HCT116 (cell line): ENCODE measurements around the gene LTBP1. TPM values are rescaled to one million over a fixed set of nuclear protein-coding genes. Genes with fewer than 3 reads are reported as not detected.

Experiments used
- ATAC-seq: fragments of 200-7000 bp; cut with Tn5 transposase; 2 replicates; pipeline ENCODE4 v1.9.1; 2020; ENCODE audit warnings: mild to moderate bottlenecking, moderate library complexity
- BruUV-seq: library from RNA; stranded (reverse); fragments of 400-500 nt; replicated peaks from 2 replicates; lab custom pipeline; 2021; lab: Mats Ljungman, UMichigan
- CTCF ChIA-PET: fragments of 300-600 bp; sonication (Branson Sonifier 250); formaldehyde crosslinking; loops from one replicate; lab custom pipeline; 2021; ENCODE audit warnings: antibody characterized with exemption; lab: Charles Lee
- POLR2A ChIA-PET: fragments of 300-600, 350-600 bp; sonication (Branson Sonifier 250); formaldehyde crosslinking; loops from one replicate; lab custom pipeline; 2021; ENCODE audit warnings: antibody characterized with exemption; lab: Charles Lee
- RAD21 ChIA-PET, 2 experiments: fragments of 300-600 bp; sonication (Branson Sonifier 250); formaldehyde crosslinking; loops; one replicate each; lab custom pipeline; 2023; ENCODE audit warnings: low total read pairs in 2 of 2; ENCODE audit not compliant: uncharacterized antibody in 2 of 2, unreplicated experiment in 2 of 2, low non-redundant PET in 1 of 2; lab: Charles Lee
- DNase-seq: peaks from one replicate; pipeline ENCODE4 v3.0.0-alpha.2; 2010; ENCODE audit warnings: low read depth, low spot score
- H2AFZ ChIP-seq: fragments of 200-600 bp; shearing (Covaris generic), sonication (generic); 2 replicates; pipeline ENCODE4 v1.6.1; 2017; ENCODE audit warnings: low read depth, mixed run types, mixed read lengths, antibody characterized with exemption, low read length; ENCODE audit not compliant: poor library complexity, severe bottlenecking
- H3K27ac ChIP-seq: 2 replicates; pipeline ENCODE4 v1.5.1; 2012; ENCODE audit warnings: low read depth, low read length
- H3K27me3 ChIP-seq: fragments of 200-600 bp; sonication (generic); 2 replicates; pipeline ENCODE4 v1.6.1; 2016; ENCODE audit warnings: mixed run types, low read length, mixed read lengths; ENCODE audit not compliant: insufficient read depth
- H3K36me3 ChIP-seq, 2 experiments: fragments of 200-500 bp in 1 of 2; fragments of 200-600 bp in 1 of 2; sonication (Bioruptor generic) in 1 of 2; sonication (generic) in 1 of 2; 2 replicates each; pipeline versions ENCODE4 v1.5.1 to v1.6.1; 2014 to 2016; ENCODE audit warnings: low read length in 2 of 2, inconsistent platforms in 1 of 2, mixed read lengths in 1 of 2, mixed run types in 1 of 2; ENCODE audit not compliant: insufficient read depth in 2 of 2, control insufficient read depth in 1 of 2
- H3K4me1 ChIP-seq, 2 experiments: fragments of 200-600 bp in 1 of 2; sonication (generic) in 1 of 2; 2 replicates each; pipeline versions ENCODE4 v1.5.1 to v1.6.1; 2012 to 2017; ENCODE audit warnings: low read length in 2 of 2, inconsistent platforms in 1 of 2, mild to moderate bottlenecking in 1 of 2, mixed read lengths in 1 of 2, mixed run types in 1 of 2, moderate library complexity in 1 of 2; ENCODE audit not compliant: insufficient read depth in 2 of 2, control insufficient read depth in 1 of 2
- H3K4me2 ChIP-seq: fragments of 200-600 bp; sonication (generic); 2 replicates; pipeline ENCODE4 v1.6.1; 2017; ENCODE audit warnings: mixed run types, low read length, mixed read lengths
- H3K4me3 ChIP-seq, 2 experiments: fragments of 200-600 bp in 1 of 2; sonication (generic) in 1 of 2; replicated peaks in 1 of 2; 2 replicates each; pipeline ENCODE4 v1.5.1; 2011 to 2016; ENCODE audit warnings: low read length in 2 of 2, control low read depth in 1 of 2, low read depth in 1 of 2, mild to moderate bottlenecking in 1 of 2, mixed read lengths in 1 of 2, mixed run types in 1 of 2
- H3K79me2 ChIP-seq: fragments of 200-600 bp; sonication (generic); 2 replicates; pipeline ENCODE4 v1.6.1; 2017; ENCODE audit warnings: mild to moderate bottlenecking, mixed run types, low read length, moderate library complexity, mixed read lengths; ENCODE audit not compliant: insufficient read depth
- H3K9ac ChIP-seq: fragments of 200-600 bp; sonication (generic); 2 replicates; pipeline ENCODE4 v1.6.1; 2016; ENCODE audit warnings: low read length, mixed read lengths
- H3K9me2 ChIP-seq: fragments of 200-600 bp; sonication (generic), shearing (Covaris generic); 2 replicates; pipeline ENCODE4 v1.6.1; 2017; ENCODE audit warnings: mixed run types, mild to moderate bottlenecking, moderate library complexity; ENCODE audit not compliant: insufficient read depth
- H3K9me3 ChIP-seq, 2 experiments: fragments of 200-500 bp in 1 of 2; fragments of 200-600 bp in 1 of 2; sonication (Bioruptor generic) in 1 of 2; sonication (generic) in 1 of 2; 2 replicates each; pipeline ENCODE4 v1.6.1; 2014 to 2017; ENCODE audit warnings: low read length in 2 of 2, mixed read lengths in 2 of 2, inconsistent platforms in 1 of 2, low read depth in 1 of 2, mild to moderate bottlenecking in 1 of 2, mixed run types in 1 of 2, moderate library complexity in 1 of 2; ENCODE audit not compliant: control insufficient read depth in 1 of 2, insufficient read depth in 1 of 2
- H4K20me1 ChIP-seq: fragments of 200-600 bp; sonication (generic), shearing (Covaris generic); 2 replicates; pipeline ENCODE4 v1.6.1; 2017; ENCODE audit warnings: mixed run types, mild to moderate bottlenecking, moderate library complexity; ENCODE audit not compliant: insufficient read depth
- CBX3 ChIP-seq: IDR thresholded peaks from 2 replicates; pipeline ENCODE4 v1.6.1; 2012; ENCODE audit warnings: low read depth
- CEBPB ChIP-seq: IDR thresholded peaks from 2 replicates; pipeline ENCODE4 v1.6.1; 2012; ENCODE audit warnings: low read depth
- EGR1 ChIP-seq: IDR thresholded peaks from 2 replicates; pipeline ENCODE4 v1.6.1; 2012; ENCODE audit warnings: low read depth
- ELF1 ChIP-seq: IDR thresholded peaks from 2 replicates; pipeline ENCODE4 v1.6.1; 2012; ENCODE audit warnings: low read depth, borderline replicate concordance
- FOSL1 ChIP-seq: IDR thresholded peaks from 2 replicates; pipeline ENCODE4 v1.6.1; 2012; ENCODE audit warnings: low read depth
- MAX ChIP-seq: IDR thresholded peaks from 2 replicates; pipeline ENCODE4 v1.6.1; 2012
- POLR2A ChIP-seq: IDR thresholded peaks from 2 replicates; pipeline ENCODE4 v1.7.0; 2011; ENCODE audit warnings: borderline replicate concordance; ENCODE audit not compliant: insufficient read depth, insufficient read length; ENCODE audit errors: extremely low read depth
- POLR2AphosphoS5 ChIP-seq: IDR thresholded peaks from 2 replicates; pipeline ENCODE4 v1.6.1; 2011; ENCODE audit warnings: mild to moderate bottlenecking, low read depth, low read length, moderate library complexity
- SIN3A ChIP-seq: IDR thresholded peaks from 2 replicates; pipeline ENCODE4 v1.6.1; 2012; ENCODE audit warnings: low read depth
- SP1 ChIP-seq: IDR thresholded peaks from 2 replicates; pipeline ENCODE4 v1.6.1; 2012; ENCODE audit warnings: low read depth
- SRF ChIP-seq: IDR thresholded peaks from 2 replicates; pipeline ENCODE4 v1.6.1; 2012; ENCODE audit warnings: low read depth
- YY1 ChIP-seq: IDR thresholded peaks from 2 replicates; pipeline ENCODE4 v1.6.1; 2011; ENCODE audit warnings: low read length, low read depth, moderate library complexity, mild to moderate bottlenecking; ENCODE audit not compliant: insufficient replicate concordance; ENCODE audit errors: extremely low read depth
- ZBTB33 ChIP-seq: IDR thresholded peaks from 2 replicates; pipeline ENCODE4 v1.6.1; 2011; ENCODE audit warnings: mild to moderate bottlenecking, low read length, moderate library complexity; ENCODE audit not compliant: insufficient replicate concordance; ENCODE audit errors: extremely low read depth
- ZFX ChIP-seq: fragments of 450-650 bp; IDR thresholded peaks from 2 replicates; pipeline ENCODE4 v1.6.1; 2017
- ZNF274 ChIP-seq: fragments of 200-500 bp; sonication (Bioruptor generic); IDR thresholded peaks from 2 replicates; pipeline ENCODE4 v1.6.1; 2014; ENCODE audit warnings: mild to moderate bottlenecking, low read depth, low read length, inconsistent platforms
- intact Hi-C: fragments of 100-400 bp; cut with micrococcal nuclease; formaldehyde crosslinking; loops from 2 replicates; pipeline ENCODE4 v1.10.0; 2022
- total RNA-seq: library from RNA; stranded (reverse); gene quantifications from one replicate; pipeline ENCODE4 v1.2.1, GENCODE V29; 2021; ENCODE audit not compliant: unreplicated experiment
- TF ChIP-seq, protein P1 (sequence below): IDR thresholded peaks from 2 replicates; pipeline ENCODE4 v1.6.1; 2012

The LTBP1 gene
- total RNA-seq, 1 experiment from 2014 or later, result 5.1 TPM

- no peak for ATAC-seq
- H3K9me2 ChIP-seq, result no peaks in the 10 kb centered on the region
- no peak overlapping the region for H3K27ac ChIP-seq
- intact Hi-C loops, result no loop called here
- CTCF ChIA-PET, result interaction anchor here (0.9 kb wide), 1 partner anchor 336 kb away, joined by 3 read pairs; no protein-coding TSS in a partner anchor
- RAD21 ChIA-PET, result no interaction called here
- H3K4me3 ChIP-seq, result no peak overlapping the region
- H3K9ac ChIP-seq, result no peak overlapping the region
- BruUV-seq, result no TSS peak
- H3K36me3 ChIP-seq, result no peaks in the 10 kb centered on the region
- no peak for DNase-seq
- TF ChIP-seq SIN3A, result no peak
- no peak for TF ChIP-seq CBX3
- no peak for TF ChIP-seq ELF1
- no peak for TF ChIP-seq MAX
- TF ChIP-seq ZBTB33, result no peak
- TF ChIP-seq, all 23 proteins: peak for 0
- Histone ChIP-seq H3K27me3 (no peaks in the 10 kb centered on the region), H3K9me3 (no peaks in the 10 kb centered on the region), H2AFZ (no peak overlapping the region), H3K4me1 (no peaks in the 10 kb centered on the region), H4K20me1 (no peaks in the 10 kb centered on the region), H3K79me2 (no peaks in the 10 kb centered on the region), H3K4me2 (no peak overlapping the region)
- POLR2A ChIA-PET, result no interaction called here
Measured at GRCh38 chr2:33060405-33060804, 113.7 kb downstream of the LTBP1 start.

DNA sequence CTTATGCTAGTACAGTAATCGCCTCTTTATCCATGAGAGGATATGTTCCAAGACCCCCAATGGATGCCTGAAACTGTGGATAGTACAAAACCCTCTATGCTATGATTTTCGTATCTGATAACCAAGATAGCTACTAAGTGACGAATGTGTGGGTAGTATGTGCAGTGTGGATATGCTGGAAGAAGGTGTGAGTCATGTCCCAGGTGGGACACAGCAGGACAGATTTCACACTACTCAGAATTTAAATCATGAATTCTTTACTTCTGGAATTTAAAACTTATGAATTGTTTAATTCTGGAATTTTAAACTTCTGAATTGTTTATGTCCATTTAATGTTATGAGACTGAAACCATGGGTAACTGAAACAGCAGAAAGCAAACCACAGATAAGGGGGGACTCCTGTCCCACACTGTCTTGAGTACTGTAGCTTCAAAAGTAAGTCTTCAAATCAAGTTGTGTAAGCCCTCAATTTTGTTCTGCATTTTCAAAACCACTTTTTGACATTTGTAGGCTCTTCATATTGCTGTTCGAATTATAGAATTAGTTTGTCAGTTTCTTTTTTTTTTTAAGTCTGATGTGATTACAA, 116.0 kb downstream of the LTBP1 start:
- intact Hi-C loops, result no loop called here
- no peak overlapping the region for H3K27ac ChIP-seq
- H3K4me2 ChIP-seq, result no peak overlapping the region
- no peaks in the 10 kb centered on the region for H4K20me1 ChIP-seq
- ChIA-PET POLR2A (no interaction called here), RAD21 (no interaction called here), CTCF (no interaction called here)
- BruUV-seq, result no TSS peak
- H3K9me3 ChIP-seq, result no peaks in the 10 kb centered on the region
- H3K36me3 ChIP-seq, result no peaks in the 10 kb centered on the region
- H3K9ac ChIP-seq, result no peak overlapping the region
- no peak overlapping the region for H2AFZ ChIP-seq
- no peaks in the 10 kb centered on the region for H3K9me2 ChIP-seq
- H3K4me1 ChIP-seq, result peaks cover 0 to under 1% of the 10 kb centered on the region in 2 experiments; a peak in 1 of 4 replicates
- DNase-seq (no peak), ATAC-seq (no peak)
- H3K4me3 ChIP-seq, result no peak overlapping the region
- H3K27me3 ChIP-seq, result no peaks in the 10 kb centered on the region
- no peaks in the 10 kb centered on the region for H3K79me2 ChIP-seq
- TF ChIP-seq ZBTB33 (no peak), ZFX (no peak), SRF (no peak), MAX (no peak), CBX3 (no peak), ELF1 (no peak), SP1 (no peak), POLR2AphosphoS5 (no peak), CEBPB (no peak), POLR2A (no peak), FOSL1 (no peak), YY1 (no peak), EGR1 (no peak), ZNF274 (no peak)
- TF ChIP-seq, protein P1, sequence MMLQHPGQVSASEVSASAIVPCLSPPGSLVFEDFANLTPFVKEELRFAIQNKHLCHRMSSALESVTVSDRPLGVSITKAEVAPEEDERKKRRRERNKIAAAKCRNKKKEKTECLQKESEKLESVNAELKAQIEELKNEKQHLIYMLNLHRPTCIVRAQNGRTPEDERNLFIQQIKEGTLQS, result no peak
